Stimulated activated CD8-positive, alpha-beta memory T cell treated with anti-CD3 and anti-CD28 coated beads, Interleukin-12 subunit alpha, Interleukin-12 subunit beta, amount 100 ng/mL, for 1 hour (primary cell): ENCODE results near the gene ZG16.
"Not testable (repeated sequence)": the region's sequence is repeated elsewhere in the genome, so short reads cannot be mapped to it uniquely, and the experiment has no call there.

Experiments used
- DNase-seq: peaks from one replicate; pipeline ENCODE4 v3.0.0-alpha.2; 2020; ENCODE audit warnings: low read depth

The ZG16 gene

DNA sequence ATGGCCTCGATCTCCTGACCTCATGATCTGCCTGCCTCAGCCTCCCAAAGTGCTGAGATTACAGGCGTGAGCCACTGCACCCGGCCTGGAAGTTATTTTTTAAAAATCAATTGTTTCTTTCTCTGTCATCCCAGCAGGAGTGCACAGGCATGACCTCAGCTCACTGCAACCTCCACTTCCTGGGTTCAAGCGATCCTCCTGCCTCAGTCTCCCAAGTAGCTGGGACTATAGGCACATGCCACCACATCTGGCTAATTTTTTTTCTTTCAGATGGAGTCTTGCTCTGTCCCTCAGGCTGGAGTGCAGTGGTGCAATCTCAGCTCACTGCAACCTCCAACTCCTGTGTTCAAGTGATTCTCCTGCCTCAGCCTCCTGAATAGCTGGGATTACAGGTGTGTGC lies 9.1 kb downstream of the ZG16 start:
- DNase-seq = not testable (repeated sequence)

DNA sequence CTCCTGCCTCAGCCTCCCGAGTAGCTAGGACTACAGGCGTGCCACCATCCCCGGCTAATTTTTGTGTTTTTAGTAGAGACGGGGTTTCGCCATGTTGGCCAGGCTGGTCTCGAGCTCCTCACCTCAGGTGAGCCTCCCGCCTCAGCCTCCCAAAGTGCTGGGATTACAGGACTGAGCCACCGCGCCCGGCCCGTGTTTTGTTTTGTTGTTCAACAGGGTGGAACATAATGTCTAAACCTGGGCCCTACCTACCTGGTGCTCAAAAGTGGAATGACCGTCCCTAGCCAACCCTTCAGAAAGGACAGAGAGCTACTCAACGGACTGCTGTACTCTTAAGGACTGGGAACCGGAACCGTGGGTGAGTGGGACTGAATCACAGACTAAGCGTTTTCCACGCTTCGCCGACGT lies 11.7 kb downstream of the ZG16 start:
- no peak for DNase-seq

DNA sequence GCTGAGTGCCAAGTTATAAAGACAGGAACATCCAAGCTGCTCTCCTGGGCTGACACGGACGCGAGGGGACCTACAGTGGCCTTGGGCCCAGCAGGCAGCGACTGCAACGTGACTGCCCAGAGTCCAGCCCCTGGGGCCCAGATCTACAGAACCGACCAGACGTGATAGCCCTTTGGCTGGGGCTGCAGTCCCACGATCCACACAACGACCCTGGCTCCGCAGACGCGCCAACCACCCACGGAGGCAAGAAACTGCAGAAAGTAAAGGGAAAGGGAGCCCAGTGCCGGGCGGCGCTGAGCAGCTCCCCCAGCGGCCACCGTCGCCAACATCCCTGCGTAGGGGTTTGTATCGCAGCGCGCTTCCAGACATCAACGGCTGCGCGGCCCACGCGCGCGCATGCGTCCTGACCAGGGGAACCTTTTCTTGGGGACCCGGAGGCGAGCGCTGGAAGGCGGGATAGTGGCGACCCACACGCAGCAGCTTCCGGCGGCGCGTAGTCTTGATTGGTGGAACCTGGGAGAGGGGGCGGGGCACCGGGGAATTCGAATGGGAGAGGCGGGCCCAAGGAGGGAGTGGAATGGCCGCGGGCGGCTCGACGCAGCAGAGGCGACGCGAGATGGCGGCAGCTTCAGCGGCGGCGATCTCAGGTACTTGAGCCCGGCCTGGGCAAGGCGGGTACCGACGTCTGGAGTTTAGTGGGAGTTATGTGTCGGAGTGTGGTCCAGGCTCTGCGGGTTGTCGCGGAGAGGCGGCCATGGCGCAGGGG lies 12.3 kb downstream of the ZG16 start, which contains the start of gene KIF22:
Gene KIF22, plus strand, starts transcription at position 569 of the 766 bp plus-strand sequence. Its CDS starts 9 bp downstream, at position 578.
- DNase-seq = peak; percentile 100

DNA sequence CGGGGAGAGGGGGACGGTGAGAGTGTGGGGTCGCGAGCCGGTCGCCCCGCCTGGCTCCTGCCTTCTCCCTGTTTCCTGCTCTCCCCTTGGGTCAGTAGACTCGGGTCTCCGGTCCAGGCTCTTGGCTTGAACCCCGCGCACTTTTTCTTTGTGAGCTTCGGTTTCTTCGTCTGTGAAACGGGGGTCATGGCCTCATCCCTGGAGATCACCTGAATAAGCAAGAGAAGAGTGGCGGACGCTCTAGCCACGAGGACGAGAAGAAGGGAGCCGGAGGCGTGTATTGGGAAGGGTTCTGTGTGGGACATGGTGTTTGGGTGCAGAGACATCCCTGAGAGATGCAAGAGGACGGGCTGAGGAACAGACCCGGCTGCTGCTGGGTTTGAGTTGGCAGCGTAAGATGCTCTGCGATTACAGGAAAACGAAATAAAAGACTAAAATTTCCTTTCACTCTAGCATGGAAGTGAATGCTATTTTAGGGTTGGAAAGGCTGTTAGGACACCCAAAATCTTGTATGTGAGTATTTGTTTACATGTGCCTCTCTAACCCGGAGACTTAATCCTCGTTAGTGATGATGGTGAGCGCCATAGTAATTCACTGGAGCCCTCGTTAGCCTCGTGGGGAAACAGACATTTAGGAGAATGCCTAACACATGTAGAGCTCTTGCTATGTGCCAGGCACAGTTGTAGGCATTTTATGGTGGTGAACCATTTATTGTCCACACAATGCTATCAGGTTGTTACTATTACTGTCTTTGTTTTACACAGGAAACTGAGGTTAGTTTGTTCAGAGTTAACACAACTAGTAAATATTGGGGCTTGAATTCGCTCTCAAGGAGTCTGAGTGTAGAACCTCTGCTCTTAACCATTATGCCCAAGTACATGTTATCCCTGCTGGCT lies 13.1 kb downstream of the ZG16 start:
- DNase-seq = no peak

DNA sequence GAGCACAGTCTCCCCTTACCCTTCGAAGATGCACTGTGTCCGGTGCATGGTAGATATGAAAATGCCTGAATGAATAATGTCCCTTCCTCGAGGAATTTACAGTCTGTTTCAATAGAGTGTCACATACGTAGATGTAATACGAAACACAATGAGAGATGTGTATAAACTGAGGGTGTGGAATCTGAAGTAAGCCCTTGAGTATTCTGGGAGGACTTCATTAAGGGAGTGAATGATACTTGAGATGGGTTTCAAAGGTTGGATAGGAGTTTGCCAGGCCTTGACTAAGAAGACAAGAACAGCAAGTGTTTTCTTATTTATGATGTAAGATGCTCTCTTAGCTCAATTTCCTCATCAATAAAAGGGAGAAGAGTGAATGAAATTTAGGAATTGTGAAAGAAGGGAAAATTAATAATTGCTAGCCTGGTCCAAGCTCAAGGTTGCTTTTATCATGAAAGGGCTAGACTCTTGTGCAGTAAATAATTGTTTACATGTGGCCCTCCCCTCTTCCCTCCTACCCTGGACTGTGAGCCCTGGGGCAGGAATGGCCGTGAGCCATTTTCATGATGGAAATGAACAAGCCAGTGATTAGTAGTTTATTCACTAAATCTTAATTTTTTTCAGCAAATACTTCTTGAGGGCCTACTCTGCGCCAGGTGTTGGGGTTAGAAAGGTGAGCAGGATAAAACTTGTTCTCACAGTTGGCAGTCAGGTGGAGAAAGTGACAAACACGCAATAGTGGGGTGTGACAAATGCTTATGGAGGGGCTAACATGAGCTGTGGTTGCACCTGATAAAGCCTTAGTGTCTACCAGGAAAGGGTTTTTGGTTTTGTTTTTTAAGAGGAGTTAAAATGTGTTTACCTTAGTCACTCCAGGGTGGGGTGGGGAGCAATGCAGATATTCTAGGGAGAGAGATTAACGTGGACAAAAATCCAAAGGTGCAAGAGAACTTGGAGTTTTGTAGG lies 14.1 kb downstream of the ZG16 start:
- no peak for DNase-seq

DNA sequence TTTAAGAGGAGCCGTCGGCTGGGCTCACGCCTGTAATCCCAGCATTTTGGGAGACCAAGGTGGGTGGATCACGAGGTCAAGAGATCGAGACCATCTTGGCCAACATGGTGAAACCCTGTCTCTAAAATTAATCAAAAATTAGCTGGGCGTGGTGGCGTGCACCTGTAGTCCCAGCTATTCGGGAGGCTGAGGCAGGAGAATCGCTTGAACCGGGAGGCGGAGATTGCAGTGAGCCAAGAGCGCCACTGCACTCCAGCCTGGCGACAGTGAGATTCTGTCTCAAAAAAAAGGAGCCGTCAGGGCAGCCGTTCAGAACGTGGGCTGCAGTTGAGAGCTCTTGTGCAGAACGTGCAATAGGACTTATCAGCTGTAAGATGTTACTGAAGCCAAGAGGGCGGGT lies 15.1 kb downstream of the ZG16 start:
- not testable (repeated sequence) for DNase-seq

DNA sequence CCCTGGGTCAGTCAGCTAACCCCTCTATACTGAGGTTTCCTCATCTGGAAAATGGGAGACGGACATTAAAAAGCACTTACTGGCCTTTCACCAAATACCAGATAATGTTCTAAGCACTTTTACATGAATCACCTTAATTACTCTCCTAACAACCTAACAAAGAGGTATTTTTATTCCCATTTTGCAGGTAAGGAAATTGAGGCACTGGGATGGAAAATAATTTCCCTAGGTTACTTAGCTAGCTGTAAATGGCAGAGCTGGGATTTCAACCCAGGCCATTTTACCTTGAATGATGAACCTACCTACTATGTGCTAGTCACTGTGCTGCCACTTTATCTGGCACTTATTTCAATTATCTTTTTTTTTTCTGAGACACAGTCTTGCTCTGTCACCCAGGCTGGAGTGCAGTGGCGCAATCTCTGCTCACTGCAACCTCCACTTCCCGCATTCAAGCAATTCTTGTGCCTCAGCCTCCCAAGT lies 16.2 kb downstream of the ZG16 start:
- no peak for DNase-seq

DNA sequence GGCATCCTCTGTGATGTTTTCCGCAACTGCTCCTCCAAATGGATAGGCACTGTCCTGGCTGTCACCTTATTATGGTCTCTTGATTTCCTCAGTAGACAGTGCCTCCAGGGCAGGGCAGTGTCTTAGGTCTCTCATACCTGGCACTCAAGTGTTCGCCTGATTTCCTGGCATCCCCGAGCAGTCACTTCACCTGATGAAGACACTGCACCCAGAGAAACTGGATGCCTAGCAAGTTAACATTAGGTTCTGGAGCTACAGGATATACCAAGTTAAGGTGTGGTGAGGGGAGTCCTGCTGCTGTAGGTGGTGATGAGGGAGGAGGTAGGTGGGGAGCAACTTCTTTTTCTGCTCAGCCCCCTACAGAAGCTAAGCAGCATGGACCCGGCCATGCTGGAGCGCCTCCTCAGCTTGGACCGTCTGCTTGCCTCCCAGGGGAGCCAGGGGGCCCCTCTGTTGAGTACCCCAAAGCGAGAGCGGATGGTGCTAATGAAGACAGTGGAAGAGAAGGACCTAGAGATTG lies 24.4 kb downstream of the ZG16 start:
- DNase-seq = no peak

DNA sequence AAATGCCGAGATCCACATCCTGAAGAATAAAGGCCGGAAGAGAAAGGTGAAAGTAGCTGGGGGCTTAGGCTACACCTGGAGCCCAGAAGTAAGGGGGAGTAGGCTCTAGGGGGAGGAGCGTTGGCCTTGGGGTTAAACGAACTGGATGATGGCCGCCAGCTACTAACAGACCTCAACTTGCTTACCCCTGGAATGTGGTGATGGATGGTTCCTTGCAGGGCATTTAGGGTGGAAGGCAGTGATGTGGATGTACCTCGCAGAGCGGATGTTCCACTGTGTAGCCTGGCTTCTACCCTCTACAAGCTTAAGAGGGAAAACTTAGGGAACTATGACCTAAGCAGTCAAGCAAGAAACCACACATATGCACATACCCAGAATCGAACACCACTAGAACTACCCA lies 26.0 kb downstream of the ZG16 start:
- no peak for DNase-seq

DNA sequence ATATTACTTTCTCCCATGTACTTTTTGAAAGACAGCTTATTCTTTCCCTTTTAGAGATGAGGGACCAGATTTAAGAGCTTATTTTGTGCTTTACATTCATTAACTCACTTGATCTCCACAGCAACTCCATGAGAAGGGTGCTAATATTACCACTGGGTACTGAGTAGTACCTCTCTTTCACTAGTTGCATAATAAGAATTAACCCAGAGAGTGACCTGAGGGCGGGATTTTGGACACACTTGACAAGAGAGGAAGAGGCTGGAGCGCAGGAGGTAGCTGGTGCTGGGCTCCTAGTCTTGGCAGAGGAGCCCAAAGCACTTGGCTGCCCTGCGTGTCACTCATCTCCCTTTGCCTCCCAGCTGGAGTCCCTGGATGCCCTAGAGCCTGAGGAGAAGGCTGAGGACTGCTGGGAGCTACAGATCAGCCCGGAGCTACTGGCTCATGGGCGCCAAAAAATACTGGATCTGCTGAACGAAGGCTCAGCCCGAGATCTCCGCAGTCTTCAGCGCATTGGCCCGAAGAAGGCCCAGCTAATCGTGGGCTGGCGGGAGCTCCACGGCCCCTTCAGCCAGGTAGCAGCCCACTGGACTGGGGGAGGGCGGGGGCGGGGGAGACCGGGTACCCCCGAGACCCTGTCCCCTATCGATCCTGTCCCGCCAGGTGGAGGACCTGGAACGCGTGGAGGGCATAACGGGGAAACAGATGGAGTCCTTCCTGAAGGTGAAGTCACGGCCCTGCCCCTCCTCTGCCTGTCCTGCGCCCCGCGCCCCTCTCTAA lies 26.6 kb downstream of the ZG16 start:
- DNase-seq = no peak

DNA sequence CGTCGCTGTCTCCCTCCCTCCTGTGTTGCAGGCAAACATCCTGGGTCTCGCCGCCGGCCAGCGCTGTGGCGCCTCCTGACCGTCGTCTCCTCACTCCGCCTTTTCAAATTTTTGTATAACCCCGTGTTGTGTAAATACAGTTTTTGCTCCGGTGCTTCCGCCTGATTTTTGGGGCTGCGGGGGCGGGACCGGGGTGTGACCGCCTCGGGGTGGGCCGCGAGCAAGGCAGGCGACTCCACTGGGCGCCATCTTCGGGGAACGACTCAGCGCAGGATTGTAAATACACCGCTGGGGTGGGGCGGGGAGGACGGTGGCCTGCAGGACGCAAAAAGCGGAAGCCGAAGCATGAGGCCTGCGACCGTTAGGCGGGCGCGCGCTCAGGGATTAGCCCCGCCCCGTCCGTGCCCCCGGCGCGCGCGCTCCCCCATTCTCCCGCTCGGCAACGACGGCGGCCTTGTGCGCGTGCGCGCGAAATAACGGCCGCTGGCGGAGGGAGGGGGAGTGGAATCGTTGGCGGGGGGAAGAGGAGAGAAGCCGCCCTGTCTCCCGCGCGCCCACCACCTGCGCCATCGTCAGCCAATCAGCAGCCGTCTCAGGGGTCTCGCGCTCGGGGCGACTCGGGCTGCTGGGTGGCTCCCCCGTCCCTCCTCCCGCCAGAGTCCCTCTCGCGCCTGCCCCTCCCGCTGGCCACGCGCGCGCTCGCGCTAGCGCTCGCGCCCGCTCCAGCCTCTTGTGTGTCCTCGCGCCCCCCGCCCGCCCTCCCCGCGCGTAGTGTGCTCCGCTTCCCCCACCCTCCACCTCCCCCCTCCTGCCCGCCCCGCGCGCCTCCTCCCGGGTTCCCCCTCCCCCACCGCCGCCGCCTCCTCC lies 27.4 kb downstream of the ZG16 start:
- peak; percentile 96 for DNase-seq

DNA sequence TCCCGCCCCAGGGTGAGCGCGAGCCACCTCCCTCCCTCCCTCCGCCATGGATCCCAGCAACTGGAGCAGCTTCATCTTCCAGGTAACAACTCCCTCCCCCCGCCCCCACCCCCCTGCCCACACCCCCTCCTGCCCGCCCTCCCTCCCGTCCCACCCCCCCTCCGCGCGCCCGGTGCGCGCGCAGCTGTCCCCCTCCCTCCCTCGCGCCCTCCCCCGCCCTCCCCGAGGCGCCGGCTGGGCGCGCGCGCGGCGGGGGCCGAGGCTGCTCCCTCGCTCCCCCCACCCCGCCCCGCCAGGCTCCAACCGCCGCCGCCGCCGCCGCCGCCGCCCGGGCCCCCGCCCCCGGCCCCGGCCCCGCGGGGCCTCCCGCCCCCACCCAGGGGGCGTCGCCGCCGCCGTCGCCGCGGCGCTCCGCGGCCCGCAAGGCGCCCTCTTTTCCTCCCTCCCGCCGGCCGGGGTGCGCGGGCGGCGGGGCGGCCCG lies 28.1 kb downstream of the ZG16 start, which contains the start of gene MAZ:
Gene MAZ, plus strand, starts transcription at position 431 of the 481 bp plus-strand sequence. CDS start 173 bp downstream, outside the sequence.
- no peak for DNase-seq

DNA sequence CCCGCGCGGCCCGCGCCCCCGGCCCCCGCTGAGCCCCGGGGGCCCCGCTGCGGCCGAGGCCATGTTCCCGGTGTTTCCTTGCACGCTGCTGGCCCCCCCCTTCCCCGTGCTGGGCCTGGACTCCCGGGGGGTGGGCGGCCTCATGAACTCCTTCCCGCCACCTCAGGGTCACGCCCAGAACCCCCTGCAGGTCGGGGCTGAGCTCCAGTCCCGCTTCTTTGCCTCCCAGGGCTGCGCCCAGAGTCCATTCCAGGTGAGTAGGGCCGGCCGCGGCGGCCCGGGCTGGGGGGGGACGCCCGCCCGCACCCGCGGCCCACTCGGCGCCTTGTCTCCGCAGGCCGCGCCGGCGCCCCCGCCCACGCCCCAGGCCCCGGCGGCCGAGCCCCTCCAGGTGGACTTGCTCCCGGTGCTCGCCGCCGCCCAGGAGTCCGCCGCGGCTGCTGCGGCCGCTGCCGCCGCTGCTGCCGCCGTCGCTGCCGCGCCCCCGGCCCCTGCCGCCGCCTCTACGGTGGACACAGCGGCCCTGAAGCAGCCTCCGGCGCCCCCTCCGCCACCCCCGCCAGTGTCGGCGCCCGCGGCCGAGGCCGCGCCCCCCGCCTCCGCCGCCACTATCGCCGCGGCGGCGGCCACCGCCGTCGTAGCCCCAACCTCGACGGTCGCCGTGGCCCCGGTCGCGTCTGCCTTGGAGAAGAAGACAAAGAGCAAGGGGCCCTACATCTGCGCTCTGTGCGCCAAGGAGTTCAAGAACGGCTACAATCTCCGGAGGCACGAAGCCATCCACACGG lies 28.8 kb downstream of the ZG16 start:
- DNase-seq = no peak

DNA sequence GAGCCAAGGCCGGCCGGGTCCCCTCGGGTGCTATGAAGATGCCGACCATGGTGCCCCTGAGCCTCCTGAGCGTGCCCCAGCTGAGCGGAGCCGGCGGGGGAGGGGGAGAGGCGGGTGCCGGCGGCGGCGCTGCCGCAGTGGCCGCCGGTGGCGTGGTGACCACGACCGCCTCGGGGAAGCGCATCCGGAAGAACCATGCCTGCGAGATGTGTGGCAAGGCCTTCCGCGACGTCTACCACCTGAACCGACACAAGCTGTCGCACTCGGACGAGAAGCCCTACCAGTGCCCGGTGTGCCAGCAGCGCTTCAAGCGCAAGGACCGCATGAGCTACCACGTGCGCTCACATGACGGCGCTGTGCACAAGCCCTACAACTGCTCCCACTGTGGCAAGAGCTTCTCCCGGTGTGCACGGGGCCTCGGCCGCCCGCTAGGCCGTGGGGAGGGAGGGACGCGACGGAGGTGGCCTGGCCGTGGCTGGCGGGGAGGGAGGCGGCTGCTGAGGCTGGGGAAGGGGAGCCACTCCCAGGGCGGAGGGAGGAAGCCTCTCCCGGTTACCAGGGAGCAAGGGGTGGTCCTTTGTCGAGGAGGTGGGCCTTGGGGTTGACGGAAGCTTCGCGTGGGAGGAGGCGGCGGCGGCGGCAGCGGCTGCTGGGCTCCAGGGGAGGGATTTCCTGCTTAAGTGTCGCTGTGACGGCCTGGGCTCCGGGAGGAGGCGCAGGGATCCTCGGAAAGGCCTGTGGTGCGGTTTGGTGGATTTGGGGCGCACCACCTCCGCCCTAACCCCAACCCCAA lies 29.6 kb downstream of the ZG16 start:
- peak; percentile 74 for DNase-seq

DNA sequence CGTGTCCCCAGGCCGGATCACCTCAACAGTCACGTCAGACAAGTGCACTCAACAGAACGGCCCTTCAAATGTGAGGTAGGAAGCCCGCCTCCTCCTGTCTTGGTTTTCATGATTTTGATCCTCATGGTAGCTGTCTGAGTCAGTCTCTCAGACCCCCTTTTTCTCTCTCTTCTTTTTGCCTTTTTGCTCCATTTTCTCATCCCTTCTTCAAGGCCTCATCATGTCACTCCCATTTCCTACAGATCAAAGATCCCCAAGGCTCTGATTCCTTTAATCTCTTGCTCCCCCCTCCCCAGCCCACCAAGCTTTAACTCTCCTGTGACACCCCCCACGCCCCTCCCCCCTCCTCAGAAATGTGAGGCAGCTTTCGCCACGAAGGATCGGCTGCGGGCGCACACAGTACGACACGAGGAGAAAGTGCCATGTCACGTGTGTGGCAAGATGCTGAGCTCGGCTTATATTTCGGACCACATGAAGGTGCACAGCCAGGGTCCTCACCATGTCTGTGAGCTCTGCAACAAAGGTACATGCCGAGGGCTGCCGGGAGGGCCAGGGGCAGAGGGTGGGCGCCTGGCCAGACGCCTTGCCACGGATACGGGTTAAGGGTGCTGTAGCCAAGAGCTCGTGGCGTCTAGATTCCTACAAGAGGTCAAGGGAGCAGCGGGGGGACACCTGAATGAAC lies 30.3 kb downstream of the ZG16 start:
- no peak for DNase-seq

DNA sequence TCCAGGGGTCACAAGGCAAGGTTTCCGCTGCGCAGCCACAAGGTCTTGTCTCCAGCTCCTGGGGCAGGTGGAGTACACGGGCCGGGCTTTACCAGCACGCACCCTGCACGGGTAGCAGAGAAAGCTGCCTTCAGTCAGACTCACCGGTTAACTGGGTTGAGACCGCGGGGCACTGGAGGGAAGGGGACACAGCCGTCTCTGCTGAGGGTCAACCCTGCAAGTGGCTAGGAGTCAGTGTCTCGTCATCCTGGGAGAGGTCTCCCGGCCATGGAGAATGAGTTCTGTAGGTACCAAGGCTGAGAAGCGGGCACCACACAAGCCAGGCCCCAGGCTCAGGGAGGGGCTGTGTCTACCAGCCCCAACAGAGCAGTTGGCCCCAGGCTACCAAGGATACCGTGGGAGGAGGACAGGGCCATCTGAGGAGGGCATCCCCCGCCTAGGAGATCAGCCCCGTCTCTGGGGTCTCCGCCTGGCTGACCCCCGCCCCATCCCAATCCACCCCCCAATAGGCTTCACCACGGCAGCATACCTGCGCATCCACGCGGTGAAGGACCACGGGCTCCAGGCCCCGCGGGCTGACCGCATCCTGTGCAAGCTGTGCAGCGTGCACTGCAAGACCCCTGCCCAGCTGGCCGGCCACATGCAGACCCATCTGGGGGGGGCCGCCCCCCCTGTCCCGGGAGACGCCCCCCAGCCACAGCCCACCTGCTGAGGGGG lies 31.1 kb downstream of the ZG16 start:
- no peak for DNase-seq
